Astrocyte (in vitro differentiated cells and primary cell): Measurements from ENCODE around the gene KRT28. TPM values are rescaled to one million over a fixed set of nuclear protein-coding genes. Genes with fewer than 3 reads are reported as not detected.

Experiments
- DNase-seq: peaks from one replicate; pipeline ENCODE4 v3.0.0-alpha.2; 2010; ENCODE audit warnings: low read depth
- FAIRE-seq: peaks from 2 replicates; lab custom pipeline; 2011; peaks lifted over from hg19 to GRCh38; lab: Jason Lieb, UNC
- H2AFZ ChIP-seq: 2 replicates; pipeline ENCODE4 v1.6.0; 2012; ENCODE audit warnings: low read depth, low read length, inconsistent platforms
- H3K27ac ChIP-seq: 2 replicates; pipeline ENCODE4 v1.5.1; 2011; ENCODE audit warnings: low read depth, low read length, inconsistent platforms
- H3K27me3 ChIP-seq: 2 replicates; pipeline ENCODE4 v1.6.0; 2011; ENCODE audit warnings: low read length, inconsistent platforms; ENCODE audit not compliant: insufficient read depth
- H3K36me3 ChIP-seq: 2 replicates; pipeline ENCODE4 v1.5.1; 2011; ENCODE audit warnings: low read length, inconsistent platforms; ENCODE audit not compliant: insufficient read depth
- H3K4me1 ChIP-seq: 2 replicates; pipeline ENCODE4 v1.5.1; 2011; ENCODE audit warnings: low read length, inconsistent platforms; ENCODE audit not compliant: insufficient read depth
- H3K4me2 ChIP-seq: 2 replicates; pipeline ENCODE4 v1.6.0; 2012; ENCODE audit warnings: low read length, inconsistent platforms
- H3K4me3 ChIP-seq: 2 replicates; pipeline ENCODE4 v1.5.1; 2011; ENCODE audit warnings: low read depth, mild to moderate bottlenecking, low read length, inconsistent platforms; ENCODE audit not compliant: insufficient read depth
- H3K79me2 ChIP-seq: 2 replicates; pipeline ENCODE4 v1.6.0; 2012; ENCODE audit warnings: mild to moderate bottlenecking, low read length, inconsistent platforms; ENCODE audit not compliant: insufficient read depth
- H3K9ac ChIP-seq: 2 replicates; pipeline ENCODE4 v1.6.0; 2012; ENCODE audit warnings: mild to moderate bottlenecking, low read length, inconsistent platforms
- H3K9me3 ChIP-seq: 2 replicates; pipeline ENCODE4 v1.5.1; 2012; ENCODE audit warnings: low read depth, mild to moderate bottlenecking, low read length, inconsistent platforms; ENCODE audit not compliant: insufficient read depth
- H4K20me1 ChIP-seq: 2 replicates; pipeline ENCODE4 v1.6.0; 2012; ENCODE audit warnings: low read length, inconsistent platforms; ENCODE audit not compliant: insufficient read depth
- H3K27ac Mint-ChIP-seq: one replicate; pipeline ENCODE4 v1.8.0; 2021; ENCODE audit warnings: mild to moderate bottlenecking, mixed read lengths; ENCODE audit not compliant: unreplicated experiment
- H3K27me3 Mint-ChIP-seq: one replicate; pipeline ENCODE4 v1.8.0; 2021; ENCODE audit warnings: low read depth, mixed read lengths; ENCODE audit not compliant: unreplicated experiment
- H3K36me3 Mint-ChIP-seq: one replicate; pipeline ENCODE4 v1.8.0; 2021; ENCODE audit warnings: low read depth, mixed read lengths; ENCODE audit not compliant: unreplicated experiment
- H3K4me1 Mint-ChIP-seq: one replicate; pipeline ENCODE4 v1.8.0; 2021; ENCODE audit warnings: low read depth, mixed read lengths; ENCODE audit not compliant: unreplicated experiment
- H3K4me3 Mint-ChIP-seq: one replicate; pipeline ENCODE4 v1.8.0; 2021; ENCODE audit warnings: mild to moderate bottlenecking, moderate library complexity, mixed read lengths; ENCODE audit not compliant: unreplicated experiment
- H3K9me3 Mint-ChIP-seq: one replicate; pipeline ENCODE4 v1.8.0; 2021; ENCODE audit warnings: mild to moderate bottlenecking, mixed read lengths; ENCODE audit not compliant: unreplicated experiment
- CTCF ChIP-seq: IDR thresholded peaks from 2 replicates; pipeline ENCODE4 v1.5.1; 2011; ENCODE audit warnings: low read depth, mild to moderate bottlenecking, inconsistent platforms, low read length, moderate library complexity; ENCODE audit not compliant: insufficient read depth
- EZH2 ChIP-seq: IDR thresholded peaks from 2 replicates; pipeline ENCODE4 v1.6.1; 2012; ENCODE audit warnings: mild to moderate bottlenecking, low read length, inconsistent platforms; ENCODE audit not compliant: insufficient read depth
- total RNA-seq: library from RNA; stranded (reverse); gene quantifications from 2 replicates; pipeline ENCODE4 v1.2.1, GENCODE V29; 2021

The KRT28 gene
- total RNA-seq, 1 donor from 2014 or later, result not detected

- Mint-ChIP-seq H3K36me3 (peaks cover 2% of the 10 kb centered on the region), H3K4me3 (no peak overlapping the region), H3K4me1 (no peaks in the 10 kb centered on the region), H3K9me3 (peaks cover 13% of the 10 kb centered on the region), H3K27ac (no peak overlapping the region), H3K27me3 (no peaks in the 10 kb centered on the region)
- no peak for FAIRE-seq
- no peaks in the 10 kb centered on the region for H3K4me1 ChIP-seq
- peaks cover 9% of the 10 kb centered on the region for H3K27me3 ChIP-seq
- DNase-seq, result no peak
- H3K4me2 ChIP-seq, result no peak overlapping the region
- no peaks in the 10 kb centered on the region for H3K79me2 ChIP-seq
- no peak for TF ChIP-seq EZH2
- no peak for TF ChIP-seq CTCF
- no peak overlapping the region for H3K9ac ChIP-seq
- H3K4me3 ChIP-seq, result no peak overlapping the region
- H4K20me1 ChIP-seq, result no peaks in the 10 kb centered on the region
- no peak overlapping the region for H2AFZ ChIP-seq
- H3K36me3 ChIP-seq, result no peaks in the 10 kb centered on the region
- peaks cover 12% of the 10 kb centered on the region for H3K9me3 ChIP-seq
- no peak overlapping the region for H3K27ac ChIP-seq
Measured at GRCh38 chr17:40765657-40766056, 34.1 kb downstream of the KRT28 start.

- FAIRE-seq, result no peak
- no peaks in the 10 kb centered on the region for H3K36me3 ChIP-seq
- H3K9me3 ChIP-seq, result peaks cover 12% of the 10 kb centered on the region
- H3K27ac ChIP-seq, result no peak overlapping the region
- peaks cover 21% of the 10 kb centered on the region for H3K9me3 Mint-ChIP-seq
- H3K4me2 ChIP-seq, result no peak overlapping the region
- no peak for DNase-seq
- H3K27me3 ChIP-seq, result peaks cover 6% of the 10 kb centered on the region
- H3K27me3 Mint-ChIP-seq, result no peaks in the 10 kb centered on the region
- no peak overlapping the region for H3K4me3 ChIP-seq
- H3K27ac Mint-ChIP-seq, result no peak overlapping the region
- no peaks in the 10 kb centered on the region for H4K20me1 ChIP-seq
- no peak overlapping the region for H3K4me3 Mint-ChIP-seq
- H3K79me2 ChIP-seq, result no peaks in the 10 kb centered on the region
- H2AFZ ChIP-seq, result no peak overlapping the region
- H3K4me1 ChIP-seq, result no peaks in the 10 kb centered on the region
- no peaks in the 10 kb centered on the region for H3K4me1 Mint-ChIP-seq
- peaks cover 2% of the 10 kb centered on the region for H3K36me3 Mint-ChIP-seq
- no peak overlapping the region for H3K9ac ChIP-seq
- TF ChIP-seq CTCF (no peak), EZH2 (no peak)
Measured at GRCh38 chr17:40763752-40764151, 36.0 kb downstream of the KRT28 start.

GRCh38 chr17:40760105-40761016 lies 39.4 kb downstream of the KRT28 start:
- Mint-ChIP-seq H3K9me3 (peaks cover 25% of the 10 kb centered on the region), H3K27me3 (no peaks in the 10 kb centered on the region)
- H4K20me1 ChIP-seq, result no peaks in the 10 kb centered on the region

More at GRCh38 chr17:40760105-40761016, 39.4 kb downstream of the KRT28 start:
- no peaks in the 10 kb centered on the region for H3K27me3 ChIP-seq
- no peak overlapping the region for H2AFZ ChIP-seq
- no peak for FAIRE-seq
- no peak overlapping the region for H3K4me3 ChIP-seq
- no peak overlapping the region for H3K4me3 Mint-ChIP-seq
- no peaks in the 10 kb centered on the region for H3K4me1 ChIP-seq
- H3K27ac ChIP-seq, result no peak overlapping the region
- TF ChIP-seq EZH2 (no peak), CTCF (no peak)
- no peak for DNase-seq
- H3K27ac Mint-ChIP-seq, result no peak overlapping the region
- no peaks in the 10 kb centered on the region for H3K4me1 Mint-ChIP-seq
- H3K9me3 ChIP-seq, result peaks cover 12% of the 10 kb centered on the region
- H3K36me3 ChIP-seq, result no peaks in the 10 kb centered on the region
- no peak overlapping the region for H3K4me2 ChIP-seq
- peaks cover 2% of the 10 kb centered on the region for H3K36me3 Mint-ChIP-seq
- H3K79me2 ChIP-seq, result no peaks in the 10 kb centered on the region
- H3K9ac ChIP-seq, result no peak overlapping the region
